ENCODE data around the gene ZNF784.

DNA sequence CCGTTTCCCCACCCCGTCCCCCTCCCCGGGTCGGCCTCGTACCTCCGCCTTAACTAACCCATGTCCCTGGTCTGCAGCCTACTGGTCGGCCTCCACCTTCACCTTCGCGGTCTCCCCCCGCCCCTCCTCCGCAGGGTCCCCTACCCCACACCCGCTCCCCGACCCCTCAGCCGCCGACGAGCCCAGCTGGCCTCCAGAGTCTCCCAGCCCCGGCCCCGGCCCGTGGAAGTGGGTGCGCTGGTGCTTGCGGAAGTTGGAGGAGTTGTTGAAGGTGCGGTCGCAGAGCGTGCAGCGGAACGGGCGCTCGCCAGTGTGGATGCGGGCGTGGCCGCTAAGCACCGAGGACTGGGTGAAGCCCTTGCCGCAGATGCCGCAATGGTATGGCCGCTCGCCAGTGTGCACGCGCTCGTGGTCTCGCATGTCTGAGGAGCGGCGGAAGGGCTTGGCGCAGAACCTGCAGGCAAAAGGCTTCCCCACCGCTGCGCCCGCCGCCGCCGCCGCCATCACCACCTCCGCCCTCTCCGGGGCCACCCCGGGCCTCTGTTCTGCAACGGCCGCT lies 2.6 kb downstream of the ZNF784 start:
- TF ChIP-seq ISL1 (CRISPR knock-in tag; IDR thresholded peaks at IDR 0.05) (no peak), GLIS3 (CRISPR knock-in tag; IDR thresholded peaks at IDR 0.05) (no peak), OSR1 (CRISPR knock-in tag; IDR thresholded peaks at IDR 0.05) (no peak), RARB (CRISPR knock-in tag; IDR thresholded peaks at IDR 0.05) (no peak), ZC3H10 (CRISPR knock-in tag; IDR thresholded peaks at IDR 0.05) (no peak), ARNTL (CRISPR knock-in tag; IDR thresholded peaks at IDR 0.05; ENCODE audit: borderline replicate concordance, low read depth) (no peak), CSDC2 (CRISPR knock-in tag; IDR thresholded peaks at IDR 0.05) (no peak), BACH2 (CRISPR knock-in tag; IDR thresholded peaks at IDR 0.05; ENCODE audit: borderline replicate concordance) (no peak), PPARA (CRISPR knock-in tag; IDR thresholded peaks at IDR 0.05; ENCODE audit: borderline replicate concordance) (no peak), ZFP30 (CRISPR knock-in tag; IDR thresholded peaks at IDR 0.05) (no peak), TOX (CRISPR knock-in tag; IDR thresholded peaks at IDR 0.05; ENCODE audit: borderline replicate concordance) (no peak)
- TF ChIP-seq, protein P1, sequence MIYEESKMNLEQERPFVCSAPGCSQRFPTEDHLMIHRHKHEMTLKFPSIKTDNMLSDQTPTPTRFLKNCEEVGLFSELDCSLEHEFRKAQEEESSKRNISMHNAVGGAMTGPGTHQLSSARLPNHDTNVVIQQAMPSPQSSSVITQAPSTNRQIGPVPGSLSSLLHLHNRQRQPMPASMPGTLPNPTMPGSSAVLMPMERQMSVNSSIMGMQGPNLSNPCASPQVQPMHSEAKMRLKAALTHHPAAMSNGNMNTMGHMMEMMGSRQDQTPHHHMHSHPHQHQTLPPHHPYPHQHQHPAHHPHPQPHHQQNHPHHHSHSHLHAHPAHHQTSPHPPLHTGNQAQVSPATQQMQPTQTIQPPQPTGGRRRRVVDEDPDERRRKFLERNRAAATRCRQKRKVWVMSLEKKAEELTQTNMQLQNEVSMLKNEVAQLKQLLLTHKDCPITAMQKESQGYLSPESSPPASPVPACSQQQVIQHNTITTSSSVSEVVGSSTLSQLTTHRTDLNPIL (CRISPR knock-in tag; IDR thresholded peaks at IDR 0.05; ENCODE audit: low read depth), result no peak
- TF ChIP-seq, protein P2, sequence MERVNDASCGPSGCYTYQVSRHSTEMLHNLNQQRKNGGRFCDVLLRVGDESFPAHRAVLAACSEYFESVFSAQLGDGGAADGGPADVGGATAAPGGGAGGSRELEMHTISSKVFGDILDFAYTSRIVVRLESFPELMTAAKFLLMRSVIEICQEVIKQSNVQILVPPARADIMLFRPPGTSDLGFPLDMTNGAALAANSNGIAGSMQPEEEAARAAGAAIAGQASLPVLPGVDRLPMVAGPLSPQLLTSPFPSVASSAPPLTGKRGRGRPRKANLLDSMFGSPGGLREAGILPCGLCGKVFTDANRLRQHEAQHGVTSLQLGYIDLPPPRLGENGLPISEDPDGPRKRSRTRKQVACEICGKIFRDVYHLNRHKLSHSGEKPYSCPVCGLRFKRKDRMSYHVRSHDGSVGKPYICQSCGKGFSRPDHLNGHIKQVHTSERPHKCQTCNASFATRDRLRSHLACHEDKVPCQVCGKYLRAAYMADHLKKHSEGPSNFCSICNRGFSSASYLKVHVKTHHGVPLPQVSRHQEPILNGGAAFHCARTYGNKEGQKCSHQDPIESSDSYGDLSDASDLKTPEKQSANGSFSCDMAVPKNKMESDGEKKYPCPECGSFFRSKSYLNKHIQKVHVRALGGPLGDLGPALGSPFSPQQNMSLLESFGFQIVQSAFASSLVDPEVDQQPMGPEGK (CRISPR knock-in tag; IDR thresholded peaks at IDR 0.05; ENCODE audit: borderline replicate concordance), result no peak
- TF ChIP-seq, protein P3, sequence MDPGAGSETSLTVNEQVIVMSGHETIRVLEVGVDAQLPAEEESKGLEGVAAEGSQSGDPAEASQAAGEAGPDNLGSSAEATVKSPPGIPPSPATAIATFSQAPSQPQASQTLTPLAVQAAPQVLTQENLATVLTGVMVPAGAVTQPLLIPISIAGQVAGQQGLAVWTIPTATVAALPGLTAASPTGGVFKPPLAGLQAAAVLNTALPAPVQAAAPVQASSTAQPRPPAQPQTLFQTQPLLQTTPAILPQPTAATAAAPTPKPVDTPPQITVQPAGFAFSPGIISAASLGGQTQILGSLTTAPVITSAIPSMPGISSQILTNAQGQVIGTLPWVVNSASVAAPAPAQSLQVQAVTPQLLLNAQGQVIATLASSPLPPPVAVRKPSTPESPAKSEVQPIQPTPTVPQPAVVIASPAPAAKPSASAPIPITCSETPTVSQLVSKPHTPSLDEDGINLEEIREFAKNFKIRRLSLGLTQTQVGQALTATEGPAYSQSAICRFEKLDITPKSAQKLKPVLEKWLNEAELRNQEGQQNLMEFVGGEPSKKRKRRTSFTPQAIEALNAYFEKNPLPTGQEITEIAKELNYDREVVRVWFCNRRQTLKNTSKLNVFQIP (CRISPR knock-in tag; IDR thresholded peaks at IDR 0.05; ENCODE audit: borderline replicate concordance, low read depth), result no peak
